ENCODE data around the gene ACAP1. TPM values are rescaled to one million over a fixed set of nuclear protein-coding genes. Genes with fewer than 3 reads are reported as not detected.
A peak's percentile ranks its signal among the peaks of the same experiment; 100 is the strongest.

ACAP1 gene
- total and polyA plus RNA-seq, 9 of the 15 experiments (the other 6 are each of a cell fraction or from before 2014, with no cell fraction given) = 0.15 to 8.5 (median 2.4) TPM

GRCh38 chr17:7296189-7296861 lies 40.0 kb upstream of the ACAP1 start (continued):
- TF ChIP-seq EP400 (IDR thresholded peaks at IDR 0.05) = peak; percentile 58; the same call in 1 of the 2 replicates
- no peak for TF ChIP-seq PTRF (tag; IDR thresholded peaks at IDR 0.05)
- peak; percentile 60 for TF ChIP-seq RBFOX2 (IDR thresholded peaks at IDR 0.05; ENCODE audit: low read depth, low read length)
- no peak for TF ChIP-seq ID3 (CRISPR knock-in tag; IDR thresholded peaks at IDR 0.05)
- no peak for TF ChIP-seq ID3 (tag; IDR thresholded peaks at IDR 0.05)
- no peak for TF ChIP-seq PRPF4 (IDR thresholded peaks at IDR 0.05; ENCODE audit: insufficient read depth, low read depth, low read length, poor library complexity, severe bottlenecking)
- peak; percentile 87 for TF ChIP-seq MYC (IDR thresholded peaks at IDR 0.05; ENCODE audit: low read depth, low read length)
- TF ChIP-seq MYC (CRISPR knock-in tag; IDR thresholded peaks at IDR 0.05; ENCODE audit: borderline replicate concordance, low read depth) = no peak
- TF ChIP-seq ETS2 (tag; IDR thresholded peaks at IDR 0.05; ENCODE audit: borderline replicate concordance, poor library complexity, severe bottlenecking) = no peak
- peak; percentile 88 to 93 for TF ChIP-seq RAD21 (CRISPR knock-in tag; conservative IDR thresholded peaks at IDR 0.05 in 1 of 2, IDR thresholded peaks at IDR 0.05 in 1 of 2)
- peak; percentile 90 for TF ChIP-seq MAX (CRISPR knock-in tag; IDR thresholded peaks at IDR 0.05)
- no peak for TF ChIP-seq KAT8 (IDR thresholded peaks at IDR 0.05; ENCODE audit: low read depth)
- peak; percentile 40; the same call in 1 of the 2 replicates for TF ChIP-seq CTBP1 (IDR thresholded peaks at IDR 0.05; ENCODE audit: borderline replicate concordance)
- peak; percentile 72 to 92 for TF ChIP-seq E2F6 (IDR thresholded peaks at IDR 0.05; ENCODE audit: borderline replicate concordance in 1 of 2, extremely low read depth in 1 of 2, insufficient read depth in 1 of 2, insufficient read length in 1 of 2, low read depth in 1 of 2, low read length in 1 of 2, poor library complexity in 1 of 2, severe bottlenecking in 1 of 2)
- no peak for TF ChIP-seq CBFA2T3 (IDR thresholded peaks at IDR 0.05)
- TF ChIP-seq HDAC1 (IDR thresholded peaks at IDR 0.05) = peak in 1 of 2 experiments; percentile 52; a peak in 1 of 4 replicates
- peak; percentile 56; the same call in 1 of the 2 replicates for TF ChIP-seq ZBTB33 (CRISPR knock-in tag; IDR thresholded peaks at IDR 0.05)
- peak; percentile 82 for TF ChIP-seq CXXC5 (CRISPR knock-in tag; IDR thresholded peaks at IDR 0.05)
- TF ChIP-seq HMGXB4 (CRISPR knock-in tag; IDR thresholded peaks at IDR 0.05) = no peak
- peak; percentile 30 for TF ChIP-seq FIP1L1 (IDR thresholded peaks at IDR 0.05; ENCODE audit: low read depth, low read length, poor library complexity, severe bottlenecking)
- peak; percentile 83 for TF ChIP-seq RB1 (IDR thresholded peaks at IDR 0.05; ENCODE audit: low read depth)
- no peak for TF ChIP-seq NFYB (IDR thresholded peaks at IDR 0.05; ENCODE audit: extremely low read depth, insufficient read length)

Measured in K562 (cell line).